Muscle layer of duodenum (tissue), 2 donors: Measurements from ENCODE around the gene LAMTOR4.

Experiments
- H3K27ac ChIP-seq: one replicate; pipeline ENCODE4 v1.7.0; 2013; ENCODE audit warnings: mild to moderate bottlenecking, low read length
- H3K27me3 ChIP-seq: one replicate; pipeline ENCODE4 v1.7.0; 2013; ENCODE audit warnings: low read depth, mild to moderate bottlenecking, control low read depth, low read length
- H3K36me3 ChIP-seq, 2 donors: one replicate each; pipeline ENCODE4 v1.7.0; 2013; ENCODE audit warnings: low read length in 2 of 2, control low read depth in 1 of 2, mild to moderate bottlenecking in 1 of 2; ENCODE audit not compliant: insufficient read depth in 2 of 2, control insufficient read depth in 1 of 2
- H3K4me1 ChIP-seq, 2 donors: one replicate each; pipeline ENCODE4 v1.7.0; 2013; ENCODE audit warnings: low read length in 2 of 2, mild to moderate bottlenecking in 2 of 2, control low read depth in 1 of 2, moderate library complexity in 1 of 2; ENCODE audit not compliant: insufficient read depth in 2 of 2, control insufficient read depth in 1 of 2
- H3K4me3 ChIP-seq, 2 donors: one replicate each; pipeline ENCODE4 v1.7.0; 2013; ENCODE audit warnings: low read length in 2 of 2, low read depth in 1 of 2, mild to moderate bottlenecking in 1 of 2
- H3K9me3 ChIP-seq, 2 donors: one replicate each; pipeline ENCODE4 v1.7.0; 2013; ENCODE audit warnings: low read length in 2 of 2, control low read depth in 1 of 2, mild to moderate bottlenecking in 1 of 2; ENCODE audit not compliant: control insufficient read depth in 1 of 2
- donor health status: healthy.

Gene LAMTOR4

DNA sequence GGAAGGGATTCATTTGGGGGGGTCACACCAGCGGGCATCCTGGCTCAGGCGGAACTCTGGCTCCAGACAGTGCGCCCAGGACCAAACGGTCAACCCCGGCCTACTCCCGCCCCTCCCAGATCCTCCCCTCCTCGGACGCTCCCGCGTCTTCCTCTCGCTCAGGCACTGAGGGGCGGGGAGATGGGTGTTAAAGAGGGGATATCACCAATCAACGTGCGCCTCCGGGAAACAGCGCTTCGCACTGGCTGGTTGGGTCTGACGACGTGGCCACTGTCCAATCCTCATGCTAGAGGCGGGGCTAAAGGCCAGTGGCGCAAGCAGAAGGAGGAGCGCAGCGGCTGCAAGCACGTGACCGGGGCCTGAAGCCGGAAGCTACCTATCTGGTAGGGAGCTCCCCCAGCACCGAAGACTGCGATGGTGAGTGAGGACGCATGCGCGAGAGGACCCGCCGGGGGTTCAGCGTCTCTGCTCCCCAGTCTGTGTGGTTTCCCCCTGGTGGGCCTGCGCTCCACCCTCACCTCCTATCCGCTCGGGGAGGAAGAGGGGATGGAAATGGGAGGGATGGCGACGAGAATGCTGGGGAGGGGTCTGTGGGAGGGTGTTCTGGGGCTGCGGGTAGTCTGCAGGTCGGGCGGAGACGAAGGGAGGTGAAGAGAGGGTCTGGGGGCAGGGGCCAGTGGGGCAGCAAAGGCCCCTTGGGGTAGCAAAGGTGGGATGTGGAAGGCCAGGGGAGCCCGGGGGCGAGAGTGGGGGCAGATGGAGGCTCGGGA is at the start of gene LAMTOR4:
Gene LAMTOR4, plus strand, starts transcription at position 360 of the 770 bp plus-strand sequence. Its CDS starts 55 bp downstream, at position 415.
- Histone ChIP-seq H3K27ac (peak within 1 kb of the TSS; percentile 86), H3K27me3 (no peaks in the 10 kb centered on the region), H3K9me3 (no peaks in the 10 kb centered on the region), H3K4me1 (peaks cover 5 to 16% of the 10 kb centered on the region in 2 donors), H3K4me3 (peak within 1 kb of the TSS; percentile 79 to 97), H3K36me3 (peaks cover 4 to 8% of the 10 kb centered on the region in 2 donors)

DNA sequence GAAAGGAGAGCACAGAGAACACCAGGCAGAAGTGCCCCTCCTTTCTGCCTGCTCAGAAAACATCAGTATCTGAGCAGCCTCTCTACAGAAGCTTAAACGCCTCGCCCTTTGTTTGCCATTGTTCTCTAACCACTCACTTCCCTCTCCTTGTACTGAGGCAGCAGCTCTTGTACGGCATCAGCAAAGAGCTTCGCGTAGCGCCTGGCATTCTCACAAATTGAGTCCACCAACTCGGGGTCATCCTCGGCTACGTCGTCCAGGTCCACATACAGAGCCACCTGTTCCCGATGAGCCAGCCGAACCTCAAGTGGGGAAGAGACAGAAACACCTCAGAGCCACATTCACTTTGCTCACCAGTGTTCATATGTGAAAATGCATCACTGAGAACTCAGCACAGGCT is 49.3 kb upstream of the LAMTOR4 start:
- Histone ChIP-seq H3K36me3 (peaks cover 35 to 59% of the 10 kb centered on the region in 2 donors), H3K4me3 (peak overlapping the region; percentile 83 to 84), H3K27ac (peak overlapping the region; percentile 71), H3K27me3 (no peaks in the 10 kb centered on the region), H3K9me3 (no peaks in the 10 kb centered on the region), H3K4me1 (peaks cover 9 to 18% of the 10 kb centered on the region in 2 donors)

DNA sequence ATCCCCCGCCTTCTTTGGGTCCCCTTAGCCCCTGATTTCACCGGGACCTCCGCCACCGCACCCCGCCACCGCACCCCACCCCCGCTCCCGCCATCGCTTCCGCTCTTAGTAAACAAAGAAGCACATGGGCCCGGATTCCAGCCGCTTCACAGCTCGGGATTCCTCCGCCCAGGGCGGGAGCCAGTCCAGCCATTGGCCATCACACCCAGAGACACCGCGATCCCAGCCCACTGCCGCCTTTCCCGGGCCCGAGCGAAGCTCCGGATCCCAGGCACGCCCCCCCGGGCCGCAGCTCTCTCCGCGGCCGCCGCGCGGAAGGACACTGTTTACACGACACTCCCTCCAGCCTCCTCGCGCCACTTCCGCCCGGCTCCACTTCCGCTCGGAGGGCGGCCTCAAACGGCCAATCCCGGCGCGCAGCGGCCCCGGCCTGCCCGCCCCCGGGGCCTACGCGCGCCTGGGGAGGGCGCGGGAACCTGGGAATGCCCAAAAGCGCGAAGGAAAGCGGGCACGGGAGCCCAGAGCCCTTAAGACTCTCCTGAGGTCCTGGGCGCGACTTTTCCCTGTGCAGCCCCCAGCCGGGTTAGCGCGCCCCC is 48.2 kb upstream of the LAMTOR4 start:
- peaks cover 9 to 18% of the 10 kb centered on the region in 2 donors for H3K4me1 ChIP-seq
- peak overlapping the region; percentile 71 for H3K27ac ChIP-seq
- peak overlapping the region; percentile 83 to 84 for H3K4me3 ChIP-seq
- H3K27me3 ChIP-seq: no peaks in the 10 kb centered on the region
- no peaks in the 10 kb centered on the region for H3K9me3 ChIP-seq
- H3K36me3 ChIP-seq: peaks cover 40 to 59% of the 10 kb centered on the region in 2 donors

DNA sequence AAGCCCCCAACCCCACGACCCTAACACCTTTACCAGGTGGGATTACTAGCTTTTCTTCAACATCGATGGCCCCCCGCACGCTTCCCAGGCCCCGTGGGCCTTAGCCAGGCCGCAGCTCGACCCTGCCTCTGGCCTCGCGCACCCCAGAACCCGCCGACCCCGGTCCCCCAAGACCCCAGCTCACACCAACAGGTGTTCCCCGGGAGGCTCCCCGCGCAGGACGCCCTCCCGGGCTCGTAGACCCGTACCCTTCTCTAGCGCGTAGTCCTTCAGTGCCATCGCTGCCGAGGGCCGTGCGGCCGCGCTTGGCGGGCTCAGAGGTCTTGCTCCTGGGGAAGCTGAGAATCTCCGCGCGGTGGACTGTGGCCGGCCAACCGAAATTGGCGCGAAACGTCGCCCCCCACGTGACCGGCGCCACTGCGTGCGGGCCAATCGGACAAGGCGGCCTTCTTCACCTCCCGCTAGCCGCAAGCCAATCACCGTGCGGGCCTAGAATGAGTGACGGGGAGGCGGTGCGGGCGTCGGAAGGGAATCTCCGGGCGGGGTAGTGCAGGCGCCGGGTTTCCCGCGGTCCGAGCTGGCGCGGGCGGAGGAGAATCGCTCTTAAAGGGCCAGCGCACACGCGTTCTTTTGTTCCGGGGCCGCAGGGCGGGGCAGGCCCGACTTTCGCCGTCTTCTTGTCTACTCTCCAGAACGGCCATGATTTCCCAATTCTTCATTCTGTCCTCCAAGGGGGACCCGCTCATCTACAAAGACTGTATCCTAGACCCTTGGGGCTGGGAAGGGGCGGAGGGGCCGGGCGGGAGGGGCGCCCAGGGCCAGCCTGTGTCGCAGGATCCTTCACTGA is 47.5 kb upstream of the LAMTOR4 start, which contains the start of the genes AP4M1 and MCM7:
Gene AP4M1, plus strand, starts transcription at position 628 of the 847 bp plus-strand sequence. Its CDS starts 72 bp downstream, at position 700.
Gene MCM7, minus strand, starts transcription at position 382 of the 847 bp plus-strand sequence. Its CDS starts 103 bp downstream, at position 279.
- H3K4me1 ChIP-seq: peaks cover 9 to 18% of the 10 kb centered on the region in 2 donors

DNA sequence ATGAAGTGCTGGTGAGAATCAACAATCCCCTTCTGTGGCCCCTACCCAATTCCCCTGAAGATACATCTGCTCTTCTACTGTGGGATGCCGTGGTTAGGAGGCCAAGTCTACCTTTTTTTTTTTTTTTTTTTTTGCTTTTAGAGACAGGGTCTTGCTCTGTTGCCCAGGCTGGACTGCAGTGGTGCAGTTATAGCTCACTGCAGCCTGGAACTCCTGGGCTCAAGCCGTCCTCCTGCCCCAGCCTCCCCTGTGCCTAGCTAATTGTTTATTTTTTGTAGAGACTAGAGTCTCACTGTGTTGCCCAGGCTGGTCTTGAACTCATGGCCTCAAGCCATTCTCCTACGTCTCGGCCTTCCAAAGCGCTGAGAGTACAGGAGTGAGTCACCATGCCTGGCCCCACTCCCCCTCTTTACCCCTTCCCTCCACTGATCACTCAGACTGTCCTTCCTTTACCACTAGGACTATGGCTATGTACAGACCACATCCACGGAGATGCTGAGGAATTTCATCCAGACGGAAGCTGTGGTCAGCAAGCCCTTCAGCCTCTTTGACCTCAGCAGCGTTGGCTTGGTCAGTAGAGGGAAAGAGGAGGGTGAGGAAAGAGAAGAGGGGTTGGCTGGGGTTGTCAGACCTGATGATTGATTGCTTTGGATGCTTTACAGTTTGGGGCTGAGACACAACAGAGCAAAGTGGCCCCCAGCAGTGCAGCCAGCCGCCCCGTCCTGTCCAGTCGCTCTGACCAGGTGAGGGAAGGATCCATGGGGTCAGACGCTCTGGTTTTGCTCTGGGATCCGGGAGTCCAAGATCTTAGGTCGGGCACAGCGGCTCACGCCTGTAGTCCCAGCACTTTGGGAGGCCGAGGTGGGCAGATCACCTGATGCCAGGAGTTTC is 45.5 kb upstream of the LAMTOR4 start:
- Histone ChIP-seq H3K36me3 (peaks cover 25 to 60% of the 10 kb centered on the region in 2 donors), H3K4me3 (no peak overlapping the region), H3K27ac (no peak overlapping the region)

More for the DNA sequence above, 47.5 kb upstream of the LAMTOR4 start, which contains the start of the genes AP4M1 and MCM7:
- Histone ChIP-seq H3K27me3 (no peaks in the 10 kb centered on the region), H3K9me3 (no peaks in the 10 kb centered on the region), H3K4me3 (peak within 1 kb of the TSS; percentile 83 to 84), H3K27ac (peak within 1 kb of the TSS; percentile 74), H3K36me3 (peaks cover 34 to 59% of the 10 kb centered on the region in 2 donors)

DNA sequence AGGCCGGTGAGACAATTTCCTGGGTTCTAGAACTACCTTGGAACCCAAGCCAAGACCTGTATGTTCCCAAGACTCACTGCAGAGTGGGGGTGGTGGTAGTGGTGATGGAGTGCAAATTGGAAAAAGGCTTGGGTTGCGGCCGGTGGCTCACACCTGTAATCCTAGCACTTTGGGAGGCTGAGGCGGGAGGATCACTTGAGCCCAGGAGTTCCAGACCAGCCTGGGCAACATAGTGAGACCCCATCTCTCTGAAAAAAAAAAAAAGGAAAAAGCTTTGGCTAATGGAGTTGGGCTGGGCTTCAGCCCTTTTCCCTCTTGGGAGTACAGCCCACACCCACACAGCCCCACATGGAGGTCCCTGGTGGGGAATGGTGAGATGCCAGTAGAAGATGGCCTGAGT is 43.2 kb upstream of the LAMTOR4 start:
- Histone ChIP-seq H3K27me3 (no peaks in the 10 kb centered on the region), H3K27ac (no peak overlapping the region), H3K4me1 (peaks cover 0 to 5% of the 10 kb centered on the region in 2 donors), H3K4me3 (no peak overlapping the region), H3K9me3 (no peaks in the 10 kb centered on the region), H3K36me3 (peaks cover 18 to 56% of the 10 kb centered on the region in 2 donors)

More for the DNA sequence above, 45.5 kb upstream of the LAMTOR4 start:
- Histone ChIP-seq H3K27me3 (no peaks in the 10 kb centered on the region), H3K9me3 (no peaks in the 10 kb centered on the region), H3K4me1 (peaks cover 9 to 18% of the 10 kb centered on the region in 2 donors)

DNA sequence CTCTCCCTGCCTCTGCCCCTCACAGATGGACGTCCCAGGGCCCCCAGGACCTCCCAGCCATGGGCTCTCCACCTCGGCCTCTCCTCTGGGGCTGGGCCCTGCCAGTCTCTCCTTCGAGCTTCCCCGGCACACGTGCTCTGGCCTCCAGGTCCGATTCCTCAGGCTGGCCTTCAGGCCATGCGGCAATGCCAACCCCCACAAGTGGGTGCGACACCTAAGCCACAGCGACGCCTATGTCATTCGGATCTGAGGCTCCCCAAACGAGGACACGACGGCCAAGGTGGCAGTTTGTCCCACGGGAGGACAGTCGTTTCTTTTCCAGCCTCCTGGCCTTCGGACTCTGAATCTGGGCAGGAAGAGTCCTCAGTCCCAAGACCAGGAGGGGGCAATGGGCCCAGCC is 42.1 kb upstream of the LAMTOR4 start:
- Histone ChIP-seq H3K36me3 (peaks cover 25 to 64% of the 10 kb centered on the region in 2 donors), H3K9me3 (no peaks in the 10 kb centered on the region)

DNA sequence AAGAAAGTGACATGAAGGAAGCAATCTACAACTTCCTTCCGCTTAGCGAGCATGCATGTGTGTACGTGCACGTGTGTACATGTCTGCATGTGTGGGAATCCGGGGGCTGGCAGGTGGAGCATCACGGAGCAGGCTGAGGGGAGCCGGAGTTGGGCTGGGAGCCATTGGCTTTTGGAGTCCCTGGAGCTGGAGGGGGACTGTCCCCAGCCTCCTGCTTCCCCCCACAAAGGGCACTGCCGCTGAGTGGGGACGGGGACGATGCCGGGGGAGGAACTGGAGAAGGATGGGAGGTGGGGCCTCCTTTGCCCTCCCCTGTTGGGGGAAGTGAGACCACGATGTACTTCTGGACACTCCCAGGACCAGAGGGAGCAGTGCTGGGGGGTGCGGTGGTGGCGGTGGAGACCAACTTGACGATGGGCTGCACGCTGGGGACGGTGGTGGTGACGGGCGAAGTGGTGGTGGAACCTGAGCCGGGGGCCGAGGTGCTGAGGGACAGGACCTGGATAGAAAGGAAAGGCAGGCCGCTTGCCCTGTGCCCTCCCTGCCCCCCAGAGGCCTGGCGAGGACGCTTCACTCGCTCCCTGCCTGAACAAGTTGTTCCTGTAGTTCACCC is 41.5 kb upstream of the LAMTOR4 start:
- Histone ChIP-seq H3K4me1 (peaks cover 0 to 5% of the 10 kb centered on the region in 2 donors), H3K36me3 (peaks cover 27 to 70% of the 10 kb centered on the region in 2 donors), H3K9me3 (no peaks in the 10 kb centered on the region), H3K4me3 (no peak overlapping the region), H3K27ac (no peak overlapping the region), H3K27me3 (no peaks in the 10 kb centered on the region)

More for the DNA sequence above, 42.1 kb upstream of the LAMTOR4 start:
- Histone ChIP-seq H3K4me1 (peaks cover 0 to 5% of the 10 kb centered on the region in 2 donors), H3K27ac (no peak overlapping the region), H3K4me3 (no peak overlapping the region), H3K27me3 (no peaks in the 10 kb centered on the region)

DNA sequence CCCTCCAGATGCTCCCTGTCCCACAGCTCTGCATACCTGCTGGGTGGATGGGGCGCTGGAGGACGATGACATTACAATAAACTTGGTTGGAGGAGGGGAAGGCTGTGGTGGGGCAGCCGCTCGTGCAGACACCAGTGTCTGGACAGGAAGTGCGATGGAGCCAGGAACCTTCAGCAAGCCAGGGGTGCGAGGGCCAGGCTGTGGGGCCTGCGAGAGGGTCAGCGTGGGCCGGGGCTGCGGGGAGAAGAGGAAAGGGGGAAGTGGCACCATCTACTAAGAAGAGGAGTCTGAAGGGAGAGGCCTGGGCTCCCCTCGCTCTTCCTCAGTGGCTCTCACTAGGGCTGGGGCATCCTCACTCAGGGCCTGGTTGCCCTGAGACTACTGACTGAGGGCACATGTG is 40.8 kb upstream of the LAMTOR4 start:
- Histone ChIP-seq H3K4me3 (no peak overlapping the region), H3K9me3 (no peaks in the 10 kb centered on the region), H3K36me3 (peaks cover 27 to 72% of the 10 kb centered on the region in 2 donors), H3K4me1 (no peaks in the 10 kb centered on the region), H3K27me3 (no peaks in the 10 kb centered on the region), H3K27ac (no peak overlapping the region)
